Right ventricle myocardium inferior (tissue), 1 donor: ENCODE measurements around the gene STX8. TPM values are rescaled to one million over a fixed set of nuclear protein-coding genes. Genes with fewer than 3 reads are reported as not detected.
"Not testable (repeated sequence)": the region's sequence is repeated elsewhere in the genome, so short reads cannot be mapped to it uniquely, and the experiment has no call there.

Experiments
- ATAC-seq: fragments of 200-7000 bp; cut with Tn5 transposase; one replicate; pipeline ENCODE4 v1.9.1; 2020; ENCODE audit warnings: mild to moderate bottlenecking, moderate library complexity
- DNase-seq: peaks from one replicate; pipeline ENCODE4 v3.0.0; 2021; ENCODE audit errors: missing footprints
- intact Hi-C: fragments of 100-400 bp; cut with DNase I; formaldehyde crosslinking; loops from one replicate; pipeline ENCODE4 v1.11.0; 2022
- long read RNA-seq: library from polyadenylated mRNA; unstranded; transcript quantifications from one replicate; pipeline ENCODE4 v2.0.0, GENCODE V29; 2021
- total RNA-seq: library from RNA; stranded (reverse); fragmentation: NEBNext Ultra II Directional; extraction: Animal tissue kit (Norgen Biotek cat#: 25700); gene quantifications from one replicate; pipeline ENCODE4 v1.2.1, GENCODE V29; 2021
- donor health status: DM: no; HTN: yes; CAD: no; lungs with severe emphysema.

The STX8 gene, protein sequence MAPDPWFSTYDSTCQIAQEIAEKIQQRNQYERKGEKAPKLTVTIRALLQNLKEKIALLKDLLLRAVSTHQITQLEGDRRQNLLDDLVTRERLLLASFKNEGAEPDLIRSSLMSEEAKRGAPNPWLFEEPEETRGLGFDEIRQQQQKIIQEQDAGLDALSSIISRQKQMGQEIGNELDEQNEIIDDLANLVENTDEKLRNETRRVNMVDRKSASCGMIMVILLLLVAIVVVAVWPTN
- 60.8 TPM for total RNA-seq
- long read RNA-seq, transcript STX8-201 (8 exons, 1,246 nt) = major isoform, 15 of 16 reads
- long read RNA-seq, partial matches to known transcripts = 0 of 16 reads
- long read RNA-seq, other reads (novel, unspliced or antisense) = 1 of 16 reads

DNA sequence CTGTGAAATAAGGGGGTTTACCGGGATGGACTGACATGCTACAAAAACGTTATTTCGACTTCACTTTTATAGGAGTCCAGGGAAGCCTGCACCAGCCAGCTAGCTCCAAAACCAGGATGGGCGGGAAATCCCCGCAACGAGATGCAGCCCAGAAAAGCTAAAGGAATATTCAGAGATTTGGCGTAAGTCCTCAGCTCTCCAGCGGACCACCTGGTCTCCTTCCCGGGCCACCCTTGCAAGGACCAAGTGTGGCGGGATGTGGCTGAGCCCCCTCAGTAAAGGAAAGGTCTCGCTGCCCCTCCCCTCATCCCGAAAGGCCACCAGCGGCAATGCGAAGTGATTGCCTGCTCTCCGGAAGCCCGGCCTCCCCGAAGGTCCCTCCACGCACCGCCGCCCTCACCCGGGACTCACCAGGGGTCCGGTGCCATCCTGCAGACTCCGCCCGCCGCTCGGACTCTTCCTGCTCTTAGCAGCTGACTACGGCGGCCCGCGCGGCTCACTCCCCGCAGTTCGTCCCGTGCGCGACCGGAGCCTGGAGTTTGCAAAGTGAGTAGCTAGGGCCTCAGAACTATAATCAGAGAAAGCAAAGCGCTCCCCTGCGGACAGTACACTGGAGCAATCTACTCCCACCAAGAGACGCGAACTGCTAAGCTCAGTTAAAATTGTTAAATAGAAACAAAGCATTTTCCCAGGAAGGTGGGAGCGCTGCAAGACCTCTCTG is at the start of gene STX8:
Gene STX8, minus strand, starts transcription at position 440 of the 721 bp plus-strand sequence. Its CDS starts 12 bp downstream, at position 428.
- ATAC-seq (peak; percentile 96), DNase-seq (peak; percentile 96)
- intact Hi-C loops = loop anchor here (5.0 kb wide), 1 partner anchor 152 kb away; no protein-coding TSS in a partner anchor

DNA sequence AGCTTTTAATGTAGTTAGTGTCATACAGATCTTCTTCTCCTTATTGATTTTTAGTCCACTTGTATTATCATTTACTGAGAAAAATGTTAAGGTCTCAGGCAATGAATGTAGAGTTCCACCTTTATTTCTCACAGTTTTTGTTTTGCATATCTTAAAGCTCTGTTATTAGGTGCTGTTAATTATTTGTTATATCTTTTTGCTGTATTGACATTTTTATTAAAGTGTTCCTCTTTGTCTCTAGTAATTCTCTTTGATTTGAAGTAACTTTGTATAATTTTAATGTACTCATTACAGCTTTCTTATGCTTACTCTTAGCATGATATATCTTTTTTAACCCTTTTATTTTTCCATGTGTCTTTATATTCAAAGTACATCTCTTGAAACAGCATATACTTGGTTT is 47.3 kb upstream of the STX8 start:
- ATAC-seq (no peak), DNase-seq (no peak)
- intact Hi-C loops = no loop called here

DNA sequence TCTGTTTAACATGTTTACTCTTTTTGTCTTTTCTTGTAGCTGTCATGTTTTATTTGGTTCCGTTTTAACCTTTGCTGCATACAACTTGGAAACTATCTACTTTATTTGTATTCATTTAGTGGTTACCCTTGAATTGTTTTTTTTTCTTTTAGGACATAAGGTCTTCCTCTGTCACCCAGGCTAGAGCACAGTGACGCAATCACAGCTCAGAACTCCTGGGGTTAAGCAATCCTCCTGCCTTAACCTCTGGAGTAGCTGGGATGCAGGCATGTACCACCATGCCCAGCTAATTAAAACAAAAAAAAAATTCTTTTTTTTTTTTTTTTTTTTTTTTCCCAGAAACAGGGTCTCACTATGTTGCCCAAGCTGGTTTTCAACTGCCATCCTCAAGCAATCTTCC is 39.9 kb upstream of the STX8 start:
- ATAC-seq = no peak
- intact Hi-C loops = no loop called here

DNA sequence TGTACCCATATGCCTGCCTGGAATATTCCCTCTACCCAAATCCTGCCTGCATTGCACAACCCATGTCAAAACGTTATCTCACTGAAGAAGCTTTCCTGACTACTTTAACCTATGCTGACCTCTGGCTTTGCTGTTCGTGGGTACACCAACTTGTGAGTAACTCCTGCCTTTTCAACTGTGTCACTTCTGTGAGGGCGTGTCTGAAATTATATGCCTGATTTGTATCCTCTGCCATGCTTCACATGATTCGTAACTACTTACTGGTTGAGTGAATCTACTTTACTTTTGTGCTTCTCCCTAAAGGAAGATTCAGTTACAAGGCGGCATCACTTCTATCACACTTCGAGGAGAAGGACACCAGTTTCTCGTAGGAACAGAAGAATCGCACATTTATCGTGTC is 36.4 kb upstream of the STX8 start:
- intact Hi-C loops = no loop called here
- ATAC-seq (no peak), DNase-seq (no peak)

More for the DNA sequence above, 39.9 kb upstream of the STX8 start:
- DNase-seq = no peak

DNA sequence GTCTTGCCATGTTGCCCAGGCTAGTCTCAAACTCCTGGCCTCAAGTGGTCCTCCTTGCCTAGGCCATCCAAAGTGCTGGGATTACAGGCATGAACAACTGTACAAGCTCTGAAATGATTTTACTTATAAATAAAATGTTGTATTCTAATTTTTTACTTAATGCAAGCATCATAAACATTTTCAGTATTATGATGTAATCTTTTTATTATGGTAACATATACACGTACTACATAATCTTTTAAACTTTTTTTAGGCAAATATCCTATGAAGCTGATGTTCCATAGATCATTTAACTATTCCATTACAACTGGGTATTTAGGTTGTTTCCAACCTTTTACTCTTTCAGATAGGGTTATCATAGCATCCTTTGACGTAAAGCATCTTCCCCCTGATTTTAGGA is 35.9 kb upstream of the STX8 start:
- no peak for DNase-seq
- intact Hi-C loops = no loop called here
- no peak for ATAC-seq

DNA sequence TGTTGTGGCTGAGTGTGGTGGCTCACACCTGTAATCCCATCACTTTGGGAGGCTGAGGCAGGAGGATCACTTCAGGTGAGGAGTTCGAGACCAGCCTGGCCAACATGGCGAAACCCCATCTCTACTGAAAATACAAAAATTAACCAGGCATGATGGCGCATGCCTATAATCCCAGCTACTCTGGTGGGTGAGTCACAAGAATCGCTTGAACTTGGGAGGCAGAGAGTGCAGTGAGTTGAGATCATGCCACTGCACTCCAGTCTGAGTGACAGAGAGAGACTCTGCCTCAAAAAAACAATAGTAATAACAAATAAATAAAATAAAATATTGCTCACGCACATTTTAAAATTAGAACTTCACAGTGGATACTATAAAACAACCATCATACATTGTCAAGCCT is 31.4 kb upstream of the STX8 start:
- ATAC-seq, DNase-seq, intact Hi-C loops: not testable (repeated sequence)

DNA sequence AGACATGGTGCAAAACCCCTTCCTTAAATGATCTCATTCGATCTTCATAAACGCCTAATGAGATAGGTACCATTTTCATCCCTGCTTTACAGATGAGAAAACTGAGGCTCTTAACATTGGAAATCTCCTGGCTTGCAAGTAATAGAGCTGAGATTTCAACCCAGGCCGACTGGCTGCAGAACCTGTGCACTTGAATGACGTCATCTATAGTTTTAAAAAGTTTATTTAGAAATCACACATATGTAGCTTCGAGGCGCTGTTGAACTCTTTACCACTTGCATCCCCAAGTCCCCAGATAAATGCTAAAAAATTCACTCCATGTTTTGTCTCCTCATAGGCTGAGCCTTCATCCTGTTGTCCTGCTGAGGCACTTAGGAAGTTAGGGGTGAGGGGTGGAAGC is 30.8 kb upstream of the STX8 start:
- intact Hi-C loops = no loop called here
- ATAC-seq = no peak
- DNase-seq = no peak

DNA sequence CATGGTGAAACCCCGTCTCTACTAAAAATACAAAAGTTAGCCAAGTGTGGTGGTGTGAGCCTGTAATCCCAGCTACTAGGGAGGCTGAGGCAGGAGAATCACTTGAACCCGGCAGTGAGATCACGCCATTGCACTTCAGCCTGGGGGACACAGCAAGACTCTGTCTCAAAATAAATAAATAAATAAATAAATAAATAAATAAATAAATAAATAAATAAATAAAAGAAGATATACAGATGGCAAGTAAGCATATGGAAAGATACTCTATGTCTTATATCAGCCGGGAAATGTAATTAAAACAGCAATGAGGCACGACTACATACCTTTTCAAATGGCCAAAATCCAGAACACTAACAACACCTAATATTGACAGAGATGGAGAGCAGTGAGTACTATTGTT is 29.0 kb upstream of the STX8 start:
- intact Hi-C loops, ATAC-seq, DNase-seq: not testable (repeated sequence)

DNA sequence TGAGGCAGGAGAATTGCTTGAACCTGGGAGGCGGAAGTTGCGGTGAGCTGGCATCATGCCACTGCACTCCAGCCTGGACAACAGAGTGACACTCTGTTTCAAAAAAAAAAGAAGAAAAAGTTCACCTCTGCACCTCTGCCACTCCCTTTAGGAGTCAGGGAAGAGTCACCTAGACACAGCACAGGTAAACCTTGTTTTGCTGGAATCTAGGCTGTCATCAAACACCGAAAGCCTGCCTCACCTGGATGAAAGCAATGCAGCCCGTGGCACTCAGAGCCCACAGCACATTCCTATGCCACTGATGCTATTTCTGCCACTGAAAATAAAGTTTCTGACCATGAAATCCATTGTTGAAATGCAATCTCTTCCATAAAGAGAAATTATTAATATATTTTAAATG is 23.0 kb upstream of the STX8 start:
- no peak for DNase-seq
- no peak for ATAC-seq

DNA sequence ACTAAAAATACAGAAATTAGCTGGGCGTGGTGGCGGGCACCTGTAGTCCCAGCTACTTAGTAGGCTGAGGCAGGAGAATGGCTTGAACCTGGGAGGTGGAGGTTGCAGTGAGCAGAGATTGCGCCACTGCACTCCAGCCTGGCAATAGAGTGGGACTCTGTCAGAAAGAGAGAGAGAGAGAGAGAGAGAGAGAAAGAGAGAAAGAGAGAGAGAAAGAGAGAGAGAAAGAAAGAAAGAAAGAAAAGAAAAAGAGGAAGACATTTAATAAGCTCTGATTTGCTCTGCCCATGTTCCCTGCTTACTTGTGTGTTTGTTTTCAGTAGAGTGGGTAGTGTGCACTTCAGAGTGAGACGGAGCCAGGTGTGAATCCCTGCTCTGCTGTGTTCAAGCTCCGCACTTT is 22.0 kb upstream of the STX8 start:
- intact Hi-C loops, DNase-seq, ATAC-seq: not testable (repeated sequence)

More for the DNA sequence above, 23.0 kb upstream of the STX8 start:
- intact Hi-C loops = no loop called here

DNA sequence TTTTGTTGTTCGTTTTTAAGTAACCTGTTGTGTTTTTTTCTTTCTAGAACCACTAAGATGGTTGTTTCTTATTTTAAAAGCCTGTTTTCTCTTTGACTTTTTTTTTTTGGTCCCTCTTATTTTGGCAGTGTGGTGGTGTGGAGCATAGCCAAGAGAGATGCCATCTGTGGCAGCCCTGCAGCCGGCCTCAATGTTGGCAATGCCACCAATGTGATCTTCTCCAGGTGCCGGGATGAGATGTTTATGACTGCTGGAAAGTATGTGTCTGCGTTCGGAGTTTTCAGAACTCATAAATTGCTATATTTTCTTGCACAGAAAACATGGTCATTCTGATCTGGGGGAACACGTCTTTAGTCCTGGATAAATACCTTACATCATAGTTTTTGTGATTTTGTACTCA is 18.4 kb upstream of the STX8 start:
- DNase-seq = no peak
- no peak for ATAC-seq
- intact Hi-C loops = no loop called here

DNA sequence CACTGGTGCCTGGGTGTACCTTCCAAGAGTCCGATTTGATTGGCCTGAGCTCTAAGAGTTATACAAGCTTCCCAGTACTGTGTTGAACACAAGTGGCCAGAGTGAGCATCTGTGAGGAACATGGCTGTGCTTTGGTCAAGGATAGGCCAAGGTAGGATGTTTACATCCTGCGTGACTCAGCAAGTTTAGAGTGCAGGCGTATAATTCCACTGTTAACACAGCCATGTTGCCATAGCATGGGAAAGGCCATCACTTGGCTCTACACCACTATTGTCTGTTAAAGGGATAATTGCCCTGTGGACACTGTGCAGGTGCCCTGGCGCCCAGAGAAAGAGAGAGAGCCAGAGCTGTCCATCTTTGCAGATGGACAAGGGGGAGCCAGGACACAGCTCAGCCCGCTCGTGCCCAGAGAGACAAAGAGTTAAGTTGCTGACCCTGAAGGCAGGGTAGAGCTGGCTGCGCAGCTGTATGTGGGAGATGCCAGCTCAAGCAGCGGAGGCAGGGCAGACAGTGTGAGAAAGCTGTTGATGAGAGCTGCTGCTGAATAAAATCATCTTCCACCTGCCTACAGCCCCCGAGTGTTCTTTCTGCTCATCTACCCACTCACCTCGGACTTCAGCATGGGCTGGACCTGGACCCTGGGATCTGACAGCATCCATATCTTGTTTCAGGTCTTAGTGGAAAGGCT is 12.5 kb upstream of the STX8 start:
- no peak for DNase-seq
- ATAC-seq = no peak
- intact Hi-C loops = no loop called here

DNA sequence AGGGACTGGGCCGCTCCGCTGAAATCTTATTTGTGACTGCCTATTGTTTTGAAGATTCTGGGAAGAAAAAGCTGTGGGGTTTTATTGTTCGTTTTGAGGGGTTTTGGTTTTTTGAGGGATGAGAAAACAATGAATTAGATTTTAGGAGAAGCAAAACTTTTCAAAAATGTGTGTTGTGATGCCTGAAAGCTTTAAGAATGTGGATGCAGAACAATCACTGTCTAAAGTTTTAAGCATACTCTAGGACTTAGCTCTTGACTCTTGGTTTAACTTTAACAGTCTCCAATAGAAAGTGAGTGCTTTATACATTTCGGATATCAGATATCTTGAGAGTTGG is 1.7 kb upstream of the STX8 start:
- ATAC-seq (no peak), DNase-seq (no peak)
- intact Hi-C loops = loop anchor here (5.0 kb wide), 1 partner anchor 150 kb away; no protein-coding TSS in a partner anchor

DNA sequence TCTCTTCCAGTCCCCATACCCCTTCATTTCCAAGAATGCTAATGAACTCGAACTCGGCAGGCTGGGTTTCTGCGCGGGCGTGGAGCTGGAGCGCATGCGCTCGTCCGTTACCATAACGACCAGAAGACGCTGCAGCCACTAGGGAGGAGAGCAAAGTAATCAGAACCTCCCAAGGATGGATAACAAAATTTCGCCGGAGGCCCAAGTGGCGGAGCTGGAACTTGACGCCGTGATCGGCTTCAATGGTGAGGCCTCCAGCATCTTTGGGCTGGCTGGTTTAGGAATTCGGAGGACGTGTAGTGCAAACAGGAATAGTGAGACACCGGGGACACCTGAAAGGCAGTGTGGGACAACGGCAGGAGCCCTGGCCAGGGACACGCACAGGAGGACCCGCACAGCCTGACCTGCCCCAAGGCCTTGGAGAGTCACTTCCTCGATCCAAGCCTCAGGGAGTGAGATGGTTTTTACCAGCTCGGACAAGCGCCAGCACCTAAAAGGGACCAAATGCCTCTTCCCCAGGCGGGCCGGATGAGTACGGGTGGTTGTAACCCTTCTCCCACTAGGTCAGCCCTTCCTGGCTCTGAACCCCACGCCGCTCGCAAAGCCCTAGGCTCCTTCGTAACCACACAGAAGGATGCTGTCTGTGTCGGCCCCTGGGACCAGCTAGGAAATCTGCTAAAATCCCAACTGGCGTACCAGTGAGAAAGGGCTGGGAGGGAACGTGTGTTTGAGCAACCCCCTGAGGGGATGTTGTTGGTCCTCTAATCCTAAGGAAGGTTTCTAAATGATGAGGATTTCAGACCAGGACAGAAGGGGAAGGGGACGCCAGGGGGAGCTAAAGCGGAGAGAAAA is 1.1 kb upstream of the STX8 start, which contains the start of gene CFAP52:
Gene CFAP52, plus strand, starts transcription at position 122 of the 852 bp plus-strand sequence. Its CDS starts 54 bp downstream, at position 176.
- DNase-seq (peak; percentile 88), ATAC-seq (peak; percentile 90)
- intact Hi-C loops = loop anchor here (5.0 kb wide), 1 partner anchor 151 kb away; no protein-coding TSS in a partner anchor

DNA sequence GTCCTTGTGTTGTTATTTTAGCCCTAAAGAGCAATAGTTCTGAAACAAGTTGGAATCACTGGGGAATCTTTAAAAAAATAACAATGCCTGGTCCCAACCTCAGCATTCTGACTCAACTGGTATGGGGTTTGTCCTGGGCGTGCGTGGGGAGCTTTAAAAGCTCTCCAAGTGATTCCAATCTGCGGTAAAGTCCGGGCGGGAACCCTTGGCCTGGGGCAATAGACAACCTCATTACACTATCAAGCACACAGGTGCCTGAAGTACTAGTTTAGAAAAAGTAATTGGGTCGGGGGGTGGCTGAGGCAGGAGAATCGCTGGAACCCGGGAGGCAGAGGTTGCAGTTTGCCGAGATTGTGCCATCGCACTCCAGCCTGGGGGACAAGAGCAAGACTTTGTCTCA is 4.4 kb downstream of the STX8 start:
- DNase-seq = no peak
- intact Hi-C loops = no loop called here
- ATAC-seq = no peak

DNA sequence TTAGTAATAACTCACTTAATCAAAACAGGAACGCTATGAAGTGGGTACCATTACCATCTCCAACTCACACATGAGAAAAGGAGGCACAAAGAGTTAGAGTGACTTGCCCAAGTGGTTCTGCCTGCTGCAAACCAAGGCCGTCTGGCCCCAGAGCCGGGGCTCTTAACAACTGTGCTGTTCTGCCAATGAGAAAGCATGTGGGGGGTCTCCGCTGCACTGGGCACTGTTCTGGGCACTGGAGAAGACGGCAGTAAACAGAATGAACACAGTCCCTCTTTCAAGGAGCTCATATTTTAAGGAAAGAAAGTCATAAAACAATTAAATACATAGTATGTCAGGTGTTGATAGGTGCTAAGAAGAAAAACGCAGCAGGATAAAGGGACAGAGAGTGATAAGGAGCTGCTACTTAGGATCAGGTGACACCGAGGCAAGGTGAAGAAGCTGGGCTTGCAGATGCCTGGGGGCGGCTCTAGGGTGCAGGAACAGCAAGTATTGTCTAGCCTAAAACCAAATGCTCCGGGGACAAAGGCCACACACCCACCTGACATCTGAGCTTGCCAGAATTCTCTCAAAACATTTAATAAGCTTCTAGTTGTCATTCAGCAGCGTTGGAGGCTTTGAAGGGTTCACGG is 6.5 kb downstream of the STX8 start:
- no peak for ATAC-seq
- DNase-seq = no peak
- intact Hi-C loops = no loop called here

DNA sequence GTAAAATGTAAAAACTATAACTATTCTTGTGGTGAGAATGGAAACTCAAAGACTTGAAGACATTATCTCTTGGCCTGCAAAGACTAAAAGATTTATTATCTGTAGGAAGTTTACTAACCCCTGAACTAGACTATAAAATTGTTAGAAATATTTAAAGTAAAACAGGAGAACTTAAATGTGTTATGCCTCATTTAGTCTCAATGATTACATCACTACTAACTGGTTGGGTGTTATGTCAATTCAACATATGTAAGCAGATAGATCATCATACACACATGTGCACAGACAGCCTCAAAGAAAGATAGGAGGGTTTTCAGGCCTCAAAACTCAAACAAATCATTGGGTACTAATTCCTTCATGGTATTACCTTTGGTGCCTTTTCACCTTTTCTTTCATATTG is 7.6 kb downstream of the STX8 start:
- DNase-seq (no peak), ATAC-seq (no peak)
- intact Hi-C loops = no loop called here

DNA sequence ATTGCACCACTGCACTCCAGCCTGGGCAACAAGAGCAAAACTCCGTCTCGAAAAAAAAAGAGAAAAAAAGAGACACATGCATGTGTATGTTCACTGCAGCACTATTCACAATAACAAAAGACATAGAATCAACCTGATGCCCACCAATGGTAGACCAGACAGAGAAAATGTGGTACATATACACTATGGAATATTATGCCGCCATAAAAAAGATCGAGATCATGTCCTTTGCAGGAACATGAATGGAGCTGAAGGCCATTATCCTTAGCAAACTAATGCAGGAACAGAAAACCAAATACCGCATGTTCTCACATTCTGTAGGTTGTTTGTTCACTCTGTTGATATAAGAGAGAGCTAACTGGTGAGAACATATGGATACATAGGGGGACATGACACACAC is 8.9 kb downstream of the STX8 start:
- intact Hi-C loops, ATAC-seq, DNase-seq: not testable (repeated sequence)
